Mononuclear cell (primary cell): ENCODE data around the gene SSBP2. TPM values are rescaled to one million over a fixed set of nuclear protein-coding genes. Genes with fewer than 3 reads are reported as not detected.

Source experiments
- H3K27me3 ChIP-seq: 2 replicates; pipeline ENCODE4 v1.6.0; 2011; ENCODE audit warnings: low read length, control low read depth; ENCODE audit not compliant: insufficient read depth
- H3K4me1 ChIP-seq: 2 replicates; pipeline ENCODE4 v1.5.1; 2011; ENCODE audit warnings: mild to moderate bottlenecking, low read length, control low read depth; ENCODE audit not compliant: insufficient read depth
- H3K4me3 ChIP-seq: 2 replicates; pipeline ENCODE4 v1.5.1; 2011; ENCODE audit warnings: mild to moderate bottlenecking, low read length, moderate library complexity
- H3K9me3 ChIP-seq: 2 replicates; pipeline ENCODE4 v1.5.1; 2011; ENCODE audit warnings: low read depth, mild to moderate bottlenecking, control low read depth, low read length
- total RNA-seq: library from RNA; depleted of rRNA; stranded (reverse); fragments of >200 nt; gene quantifications from one replicate; pipeline ENCODE4 v1.2.3, GENCODE V29; 2012

Gene SSBP2
- total RNA-seq, 1 donor, result 35.9 TPM

DNA sequence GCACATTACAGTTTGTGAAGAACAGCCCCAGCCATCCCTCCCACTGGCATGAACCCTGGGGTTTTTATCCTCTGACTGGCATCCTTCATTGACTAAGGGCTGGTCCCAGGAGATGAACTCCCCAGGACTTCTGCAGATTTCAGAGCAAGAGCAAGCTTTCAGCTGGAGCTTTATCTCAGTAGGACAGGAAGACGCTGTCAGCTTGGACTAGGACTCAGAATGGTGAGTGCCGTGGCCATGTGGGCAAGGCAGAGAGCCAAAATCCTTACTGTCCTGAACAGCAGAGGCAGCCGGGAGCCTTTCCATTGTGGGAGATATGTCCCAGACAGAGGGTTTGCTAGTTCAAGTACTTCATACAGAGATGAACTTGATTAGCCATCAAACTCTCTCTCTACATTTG is 353.7 kb downstream of the SSBP2 start:
- Histone ChIP-seq H3K27me3 (peaks cover 47% of the 10 kb centered on the region), H3K4me3 (no peak overlapping the region), H3K9me3 (peaks cover 6% of the 10 kb centered on the region), H3K4me1 (peaks cover 5% of the 10 kb centered on the region)

DNA sequence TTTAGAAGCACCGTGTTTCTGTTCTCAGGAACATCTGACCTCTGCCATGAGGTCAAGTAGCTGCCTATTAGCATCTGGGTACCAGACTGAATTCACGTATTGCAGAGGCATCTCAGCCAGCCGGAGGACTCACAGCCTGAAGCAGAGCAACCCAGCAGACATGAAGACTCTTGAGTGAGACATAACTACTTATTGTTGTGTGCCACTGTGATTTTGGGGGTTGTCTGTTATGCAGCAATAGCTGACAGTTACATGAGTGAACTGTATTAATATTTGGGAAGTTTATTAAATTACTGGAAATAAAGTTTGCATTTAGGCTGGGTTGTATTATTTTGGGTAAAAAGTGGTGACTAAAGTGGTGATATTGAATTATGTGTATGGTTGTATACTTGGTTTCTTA is 355.6 kb downstream of the SSBP2 start:
- peaks cover 60% of the 10 kb centered on the region for H3K27me3 ChIP-seq
- peaks cover 5% of the 10 kb centered on the region for H3K4me1 ChIP-seq
- no peak overlapping the region for H3K4me3 ChIP-seq
- peaks cover 6% of the 10 kb centered on the region for H3K9me3 ChIP-seq

DNA sequence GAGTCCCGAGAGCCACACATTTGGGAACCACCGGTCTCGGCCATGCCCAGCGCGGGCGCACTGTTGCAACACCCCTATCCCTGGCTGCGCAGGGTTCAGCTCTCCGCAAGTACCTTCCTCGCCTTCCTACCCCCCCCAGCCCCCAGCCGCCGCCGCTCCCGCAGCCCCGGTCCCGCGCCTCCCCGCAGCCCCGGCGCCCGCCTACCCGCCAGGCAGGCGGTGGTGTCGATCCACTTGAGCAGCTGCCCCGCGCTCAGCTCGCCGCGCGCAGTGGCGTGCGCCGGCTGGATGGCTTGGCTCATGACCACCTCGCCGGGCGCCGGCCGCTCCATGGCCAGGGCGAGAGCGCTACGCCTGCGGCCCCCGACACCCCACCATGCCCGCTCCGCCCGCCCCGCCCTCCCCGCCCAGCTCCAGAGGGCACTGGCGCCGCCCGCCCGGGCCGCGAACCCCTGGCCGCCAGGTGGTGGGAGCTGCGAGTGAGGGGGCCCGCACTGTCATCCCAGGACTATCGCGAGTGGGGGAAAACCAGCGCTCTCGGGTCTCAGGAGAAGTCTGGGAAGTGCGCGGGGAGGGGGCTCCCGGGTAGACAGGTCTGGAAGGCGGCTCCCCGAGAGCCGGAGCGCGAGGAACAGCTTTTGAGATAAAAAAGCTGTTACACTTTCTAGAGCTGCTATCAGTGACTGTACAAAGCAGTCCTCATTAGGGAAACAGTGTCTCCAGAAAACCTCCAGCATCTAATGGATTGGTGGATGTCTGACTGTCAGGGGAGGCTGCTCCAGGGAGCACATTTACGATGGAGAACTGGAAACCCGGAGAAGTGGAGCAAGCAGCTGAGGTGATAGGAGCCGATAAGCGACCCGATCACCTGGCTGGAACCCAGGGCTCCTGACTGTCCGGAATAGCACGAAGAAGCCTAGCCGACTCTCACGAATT is 356.8 kb downstream of the SSBP2 start, which contains the start of gene ACOT12:
TSS of gene ACOT12 (minus strand) at position 352 of the 936 bp plus-strand sequence. CDS start at position 332, 20 bp downstream.
- Histone ChIP-seq H3K4me1 (peaks cover 5% of the 10 kb centered on the region), H3K9me3 (peaks cover 6% of the 10 kb centered on the region), H3K4me3 (no peak within 1 kb of the TSS), H3K27me3 (peaks cover 61% of the 10 kb centered on the region)

DNA sequence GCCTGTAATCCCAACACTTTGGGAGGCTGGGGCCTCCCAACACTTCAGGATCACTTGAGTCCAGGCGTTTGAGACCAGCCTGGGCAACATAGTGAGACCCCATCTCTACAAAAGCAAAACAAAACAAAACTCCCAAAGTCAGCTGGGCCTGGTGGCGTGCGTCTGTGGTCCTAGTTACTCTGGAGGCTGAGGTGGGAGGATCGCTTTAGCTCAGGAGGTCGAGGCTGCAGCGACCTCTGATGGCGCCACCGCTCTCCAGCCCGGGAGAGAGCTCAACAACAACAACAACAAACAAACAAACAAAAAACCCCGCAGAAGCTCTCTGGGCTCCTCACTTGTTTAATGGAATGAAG is 357.5 kb downstream of the SSBP2 start:
- Histone ChIP-seq H3K4me1 (peaks cover 5% of the 10 kb centered on the region), H3K9me3 (peaks cover 6% of the 10 kb centered on the region), H3K27me3 (peaks cover 63% of the 10 kb centered on the region), H3K4me3 (no peak overlapping the region)

DNA sequence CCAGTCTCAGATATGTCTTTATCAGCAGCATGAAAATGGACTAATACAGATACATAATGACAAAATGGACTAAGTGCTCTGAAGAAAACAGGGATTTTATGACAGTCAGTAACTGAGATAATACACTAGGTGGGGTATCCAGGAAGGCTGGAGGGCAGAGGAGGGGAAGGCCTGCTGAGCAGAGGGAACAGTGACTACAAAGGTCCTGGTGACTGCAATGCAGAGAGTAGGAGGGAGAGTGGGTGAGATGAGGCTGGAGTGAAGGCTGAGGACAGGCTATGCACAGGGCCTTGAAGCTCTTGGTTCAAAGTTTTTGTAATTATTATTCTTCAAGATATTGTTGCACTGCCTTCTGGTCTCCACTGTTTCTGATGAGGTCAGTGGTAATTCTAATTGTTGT is 361.9 kb downstream of the SSBP2 start:
- Histone ChIP-seq H3K4me3 (no peak overlapping the region), H3K9me3 (no peaks in the 10 kb centered on the region), H3K4me1 (no peaks in the 10 kb centered on the region), H3K27me3 (peaks cover 34% of the 10 kb centered on the region)

DNA sequence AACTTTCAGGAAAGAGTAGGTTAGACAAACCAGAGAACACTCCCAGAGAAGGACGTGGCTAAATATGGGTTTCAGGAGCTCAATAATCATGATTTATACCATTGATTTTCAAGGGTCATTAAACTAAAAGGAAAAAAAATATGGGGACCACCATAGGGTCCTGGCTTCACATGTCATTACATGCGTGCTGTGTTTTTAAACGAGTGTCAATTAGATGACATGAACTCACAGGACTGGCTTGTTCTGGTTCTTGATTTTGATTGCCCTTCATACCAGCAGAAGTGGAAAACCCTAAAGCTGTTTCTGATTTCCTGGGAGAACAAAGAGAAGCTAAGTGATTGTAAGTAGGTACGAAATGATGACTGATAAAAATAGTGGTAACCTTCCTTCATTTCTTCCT is 362.7 kb downstream of the SSBP2 start:
- H3K9me3 ChIP-seq, result no peaks in the 10 kb centered on the region
- H3K4me3 ChIP-seq, result no peak overlapping the region
- peaks cover 28% of the 10 kb centered on the region for H3K27me3 ChIP-seq
- no peaks in the 10 kb centered on the region for H3K4me1 ChIP-seq

DNA sequence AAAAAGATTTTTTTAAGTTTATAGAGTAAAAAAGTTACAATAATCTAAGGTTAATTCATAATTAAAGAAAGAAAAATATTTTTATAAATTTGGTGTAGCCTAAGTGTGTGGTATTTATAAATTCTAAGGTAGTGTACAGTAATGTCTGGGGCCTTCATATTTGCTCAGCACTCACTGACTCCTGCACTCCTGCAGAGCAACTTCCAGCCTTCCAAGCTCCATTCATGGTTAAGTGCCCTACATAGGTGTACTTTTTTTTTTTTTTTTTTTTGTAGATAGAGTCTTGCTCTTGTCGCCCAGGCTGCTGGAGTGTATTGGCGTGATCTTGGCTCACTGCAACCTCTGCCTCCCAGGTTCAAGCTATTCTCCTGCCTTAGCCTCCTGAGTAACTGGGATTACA is 367.0 kb downstream of the SSBP2 start:
- Histone ChIP-seq H3K9me3 (no peaks in the 10 kb centered on the region), H3K27me3 (peaks cover 3% of the 10 kb centered on the region), H3K4me3 (no peak overlapping the region), H3K4me1 (no peaks in the 10 kb centered on the region)

DNA sequence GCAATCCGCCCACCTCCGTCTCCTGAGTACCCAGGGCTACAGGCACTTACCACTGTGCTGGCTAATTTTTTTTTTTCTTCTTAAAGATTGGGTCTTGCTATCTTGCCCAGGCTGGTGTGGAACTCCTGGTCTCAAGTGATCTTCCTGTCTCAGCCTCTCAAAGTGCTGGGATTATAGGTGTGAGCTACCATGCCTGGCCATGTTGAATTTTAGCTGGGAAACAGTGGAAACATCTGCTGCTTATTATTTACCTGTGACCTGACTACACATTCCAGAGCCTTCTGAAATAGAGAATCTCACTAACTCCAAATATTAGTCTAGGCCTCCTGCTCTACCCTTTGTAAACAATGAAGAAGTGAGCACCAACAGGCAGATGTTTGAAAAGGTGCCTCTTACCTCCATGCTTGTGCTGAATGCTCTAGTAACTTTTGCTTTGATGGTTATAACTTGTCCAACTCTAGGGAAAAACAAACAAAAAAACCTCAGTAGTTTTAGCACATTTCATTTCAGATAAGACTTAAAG is 379.5 kb downstream of the SSBP2 start:
- H3K9me3 ChIP-seq, result no peaks in the 10 kb centered on the region
- H3K27me3 ChIP-seq, result no peaks in the 10 kb centered on the region
- no peaks in the 10 kb centered on the region for H3K4me1 ChIP-seq
- no peak overlapping the region for H3K4me3 ChIP-seq

DNA sequence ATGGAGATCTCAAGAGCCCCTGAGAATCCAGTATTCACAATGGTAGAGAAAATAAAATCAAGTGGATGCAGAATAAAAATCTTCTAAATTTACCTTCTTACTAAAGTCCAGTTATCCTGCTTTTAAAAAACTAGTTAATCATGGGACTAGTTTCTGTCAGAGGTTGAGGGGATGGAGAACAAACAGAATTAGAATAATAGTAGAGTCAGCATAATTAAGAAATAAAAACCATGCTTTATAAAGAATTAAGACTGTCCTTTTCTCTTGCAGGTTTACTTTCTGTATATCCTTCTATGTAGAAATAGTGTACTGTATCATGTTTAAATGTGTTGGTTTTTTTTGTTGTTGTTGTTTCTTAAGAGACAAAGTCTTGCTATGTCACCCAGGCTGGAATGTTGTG is 380.0 kb downstream of the SSBP2 start:
- H3K9me3 ChIP-seq, result no peaks in the 10 kb centered on the region

DNA sequence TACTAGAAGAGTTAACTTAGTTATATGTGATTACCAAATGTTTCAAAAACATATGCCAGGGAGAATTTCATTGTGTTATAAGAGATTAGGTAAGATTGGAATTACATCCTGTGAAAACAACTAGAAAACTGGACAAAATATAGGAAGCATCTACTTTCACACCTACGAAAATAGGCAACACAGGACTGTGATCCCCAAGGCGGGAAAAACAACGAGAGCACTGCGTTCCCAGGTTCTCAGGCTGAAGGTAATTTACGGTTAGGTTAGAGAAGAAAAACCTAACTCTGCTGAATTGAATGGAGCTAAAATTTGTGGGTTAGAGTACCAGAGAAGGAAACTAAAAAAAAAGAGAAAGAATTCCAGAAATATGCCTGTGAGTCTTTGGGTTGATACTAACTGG is 385.4 kb downstream of the SSBP2 start:
- Histone ChIP-seq H3K4me1 (peaks cover 10% of the 10 kb centered on the region), H3K4me3 (no peak overlapping the region), H3K27me3 (no peaks in the 10 kb centered on the region), H3K9me3 (no peaks in the 10 kb centered on the region)

More for the DNA sequence above, 380.0 kb downstream of the SSBP2 start:
- Histone ChIP-seq H3K4me1 (no peaks in the 10 kb centered on the region), H3K4me3 (no peak overlapping the region), H3K27me3 (no peaks in the 10 kb centered on the region)

DNA sequence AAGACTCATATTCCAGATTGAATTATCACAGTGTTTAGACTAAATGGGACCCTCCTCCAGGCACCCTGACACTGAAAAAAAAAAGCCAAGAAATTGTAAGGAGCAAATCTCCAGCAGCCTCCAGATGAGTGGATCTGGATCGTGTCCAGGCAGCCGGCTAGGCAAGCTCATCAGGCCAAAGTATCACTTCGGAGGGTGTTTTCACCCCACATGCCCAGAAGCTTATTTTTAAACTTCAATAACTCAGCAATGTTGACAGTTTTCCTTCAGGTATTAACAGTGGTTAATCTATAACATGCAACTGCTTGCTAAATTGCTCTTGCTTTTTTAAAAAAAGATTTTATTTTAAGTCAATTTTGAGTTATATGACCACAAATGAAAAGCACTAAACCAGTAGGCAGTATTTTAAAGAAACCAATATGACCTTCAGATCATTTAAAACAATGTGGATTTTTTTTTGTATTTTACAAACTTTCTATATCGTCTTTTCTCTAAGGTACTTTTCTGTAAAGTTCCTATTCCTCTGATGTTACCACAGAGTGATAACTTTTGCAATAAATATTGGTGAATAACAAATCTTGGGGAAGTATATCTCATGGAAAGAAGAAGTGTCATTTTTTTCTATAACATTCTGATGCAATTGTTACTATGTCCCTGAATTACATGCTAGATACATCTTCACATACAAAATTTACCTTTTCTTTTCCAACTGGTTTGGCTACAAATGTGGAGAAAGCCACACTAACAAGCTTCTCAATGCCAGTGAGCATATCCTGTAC is 387.6 kb downstream of the SSBP2 start:
- Histone ChIP-seq H3K4me1 (peaks cover 10% of the 10 kb centered on the region), H3K9me3 (no peaks in the 10 kb centered on the region), H3K4me3 (no peak overlapping the region), H3K27me3 (no peaks in the 10 kb centered on the region)

Other genes with a start within 250 kb of the SSBP2 start
- gene ATG10, start 220.9 kb upstream of the SSBP2 start, total RNA-seq, result 2.4 TPM